GM03348 (cell line): ENCODE data around the gene FTCDNL1.

Source experiments
- DNase-seq: peaks from one replicate; pipeline ENCODE4 v3.0.0; 2012; ENCODE audit warnings: low spot score

The FTCDNL1 gene

GRCh38 chr2:199742884-199743283 is 108.1 kb downstream of the FTCDNL1 start:
- no peak for DNase-seq

- DNase-seq = no peak
Observed at GRCh38 chr2:199740111-199740428, 110.9 kb downstream of the FTCDNL1 start.

- peak; percentile 75 for DNase-seq
Observed at GRCh38 chr2:199739413-199740110, 111.4 kb downstream of the FTCDNL1 start.

GRCh38 chr2:199738727-199739412 is 112.1 kb downstream of the FTCDNL1 start:
- DNase-seq = peak; percentile 36

GRCh38 chr2:199734651-199735050 is 116.3 kb downstream of the FTCDNL1 start:
- no peak for DNase-seq

GRCh38 chr2:199734011-199734410 is 117.0 kb downstream of the FTCDNL1 start:
- DNase-seq = no peak

- no peak for DNase-seq
Observed at GRCh38 chr2:199727801-199728200, 123.2 kb downstream of the FTCDNL1 start.

- no peak for DNase-seq
Observed at GRCh38 chr2:199727306-199727705, 123.7 kb downstream of the FTCDNL1 start.

GRCh38 chr2:199718074-199718473 is 132.9 kb downstream of the FTCDNL1 start:
- DNase-seq = no peak

GRCh38 chr2:199717587-199717907 is 133.4 kb downstream of the FTCDNL1 start:
- DNase-seq = no peak

GRCh38 chr2:199716807-199717586 is 134.0 kb downstream of the FTCDNL1 start:
- no peak for DNase-seq

- no peak for DNase-seq
Observed at GRCh38 chr2:199713746-199714145, 137.2 kb downstream of the FTCDNL1 start.

- no peak for DNase-seq
Observed at GRCh38 chr2:199710551-199710950, 140.4 kb downstream of the FTCDNL1 start.
